A673 (cell line): ENCODE data around the gene MCF2L2. TPM values are rescaled to one million over a fixed set of nuclear protein-coding genes. Genes with fewer than 3 reads are reported as not detected.
A peak's percentile ranks its signal among the peaks of the same experiment; 100 is the strongest.

Source experiments
- BruUV-seq: library from RNA; stranded (reverse); fragments of 400-500 nt; replicated peaks from 2 replicates; lab custom pipeline; 2021; lab: Mats Ljungman, UMichigan
- CTCF ChIA-PET: fragments of 300-600 bp; sonication (Branson Sonifier 250); formaldehyde crosslinking; loops from one replicate; lab custom pipeline; 2022; ENCODE audit warnings: antibody characterized with exemption; lab: Charles Lee
- POLR2A ChIA-PET: fragments of 300-600 bp; sonication (Branson Sonifier 250); formaldehyde crosslinking; loops from one replicate; lab custom pipeline; 2022; ENCODE audit warnings: antibody characterized with exemption; ENCODE audit not compliant: low non-redundant PET; lab: Charles Lee
- DNase-seq: peaks from one replicate; pipeline ENCODE4 v3.0.0-alpha.2; 2015; ENCODE audit warnings: low spot score
- H3K27ac ChIP-seq: fragments of 200-600 bp; sonication (generic); 2 replicates; pipeline ENCODE4 v1.5.1; 2016; ENCODE audit warnings: mixed run types, low read depth, mild to moderate bottlenecking, mixed read lengths, antibody characterized with exemption, low read length; ENCODE audit not compliant: poor library complexity, severe bottlenecking
- H3K27me3 ChIP-seq: fragments of 200-600 bp; sonication (generic); replicated peaks from 2 replicates; pipeline ENCODE4 v1.6.1; 2017; ENCODE audit warnings: mixed run types, low read depth, mild to moderate bottlenecking, mixed read lengths, antibody characterized with exemption, low read length; ENCODE audit not compliant: insufficient read depth, poor library complexity
- H3K36me3 ChIP-seq: fragments of 200-600 bp; sonication (generic); 2 replicates; pipeline ENCODE4 v1.6.1; 2016; ENCODE audit warnings: mixed run types, mild to moderate bottlenecking, mixed read lengths, antibody characterized with exemption, low read length; ENCODE audit not compliant: insufficient read depth, poor library complexity, severe bottlenecking
- H3K4me1 ChIP-seq: fragments of 200-600 bp; sonication (generic); 2 replicates; pipeline ENCODE4 v1.6.1; 2017; ENCODE audit warnings: mixed run types, mild to moderate bottlenecking, mixed read lengths, antibody characterized with exemption, low read length; ENCODE audit not compliant: insufficient read depth, poor library complexity, severe bottlenecking
- H3K4me3 ChIP-seq: fragments of 200-600 bp; sonication (generic); 2 replicates; pipeline ENCODE4 v1.5.1; 2016; ENCODE audit warnings: low read depth, mixed run types, mild to moderate bottlenecking, mixed read lengths, low read length; ENCODE audit not compliant: poor library complexity, severe bottlenecking
- H3K9me3 ChIP-seq: fragments of 200-600 bp; sonication (generic); 2 replicates; pipeline ENCODE4 v1.6.1; 2016; ENCODE audit warnings: mixed run types, low read depth, mild to moderate bottlenecking, mixed read lengths, antibody characterized with exemption, low read length; ENCODE audit not compliant: poor library complexity, severe bottlenecking
- CTCF ChIP-seq: fragments of 300-800, 200-600 bp; sonication (generic); conservative IDR thresholded peaks from 2 replicates; pipeline ENCODE4 v1.5.1; 2017; ENCODE audit warnings: low read depth, mild to moderate bottlenecking, antibody characterized with exemption, low read length, moderate library complexity, mixed read lengths
- EZH2 ChIP-seq: fragments of 200-600 bp; sonication (generic); IDR thresholded peaks from 2 replicates; pipeline ENCODE4 v1.6.1; 2017; ENCODE audit warnings: borderline replicate concordance, low read depth, mild to moderate bottlenecking, mixed read lengths, antibody characterized with exemption, low read length; ENCODE audit not compliant: poor library complexity, severe bottlenecking
- intact Hi-C: fragments of 100-400 bp; cut with micrococcal nuclease; formaldehyde crosslinking; loops from one replicate; pipeline ENCODE4 v1.10.0; 2022; ENCODE audit not compliant: unreplicated experiment
- total RNA-seq: library from RNA; stranded (reverse); gene quantifications from 2 replicates; pipeline ENCODE4 v1.2.3, GENCODE V29; 2021

MCF2L2 gene
- total RNA-seq, 1 experiment from 2014 or later = not detected

DNA sequence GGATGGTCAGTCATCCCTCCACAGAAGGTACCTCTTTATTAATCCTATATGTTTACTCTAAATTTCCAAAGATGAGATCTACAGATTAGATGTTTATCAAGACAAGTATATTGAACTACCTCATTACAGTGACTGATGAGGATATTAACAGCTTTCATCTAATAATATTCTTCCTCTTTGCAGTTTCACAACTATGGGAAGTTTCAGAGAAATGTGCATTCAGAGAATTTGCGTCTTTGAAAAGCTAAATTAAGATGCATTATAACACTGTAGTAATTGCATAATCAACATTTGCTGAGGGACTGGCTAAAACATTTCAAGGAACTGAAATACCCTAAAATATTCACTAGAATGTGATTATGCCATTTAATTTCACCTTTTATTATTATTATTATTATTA lies 46.7 kb downstream of the MCF2L2 start:
- intact Hi-C loops = loop anchor here (1.0 kb wide), 1 partner anchor 197 kb away; no protein-coding TSS in a partner anchor
- Histone ChIP-seq H3K27ac (no peak overlapping the region), H3K27me3 (no peaks in the 10 kb centered on the region), H3K36me3 (no peaks in the 10 kb centered on the region), H3K9me3 (no peaks in the 10 kb centered on the region), H3K4me1 (no peaks in the 10 kb centered on the region), H3K4me3 (no peak overlapping the region)
- BruUV-seq = no TSS peak
- POLR2A ChIA-PET = no interaction called here
- TF ChIP-seq CTCF (no peak), EZH2 (no peak)
- DNase-seq = no peak
- CTCF ChIA-PET = interaction anchor here (0.5 to 2.4 kb wide), 10 partner anchors 71 to 1333 kb away, joined by 3 to 69 read pairs (median 4); partner anchors contain the start of genes B3GNT5 and LAMP3

DNA sequence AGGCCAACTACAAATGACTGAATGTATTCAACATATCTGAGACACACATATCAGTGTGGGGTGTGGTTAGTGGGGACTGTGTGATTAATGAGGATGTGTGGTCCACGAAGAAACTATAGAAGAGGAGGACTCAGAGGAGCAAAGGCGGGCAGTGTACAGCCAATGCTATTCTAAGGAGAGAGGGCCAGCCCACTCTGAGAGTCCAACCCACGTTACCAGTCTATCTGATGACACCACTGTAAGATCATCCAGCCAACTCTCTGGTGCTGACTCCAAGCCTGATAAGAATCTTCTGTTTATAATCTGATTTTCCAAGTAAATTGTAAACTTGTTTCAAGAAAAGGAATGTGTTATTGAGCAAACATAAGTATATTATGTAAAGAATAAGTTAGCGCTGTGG lies 47.2 kb downstream of the MCF2L2 start:
- Histone ChIP-seq H3K4me3 (no peak overlapping the region), H3K9me3 (no peaks in the 10 kb centered on the region), H3K27me3 (no peaks in the 10 kb centered on the region), H3K4me1 (no peaks in the 10 kb centered on the region), H3K36me3 (no peaks in the 10 kb centered on the region), H3K27ac (no peak overlapping the region)
- ChIA-PET CTCF (interaction anchor here (0.6 to 1.2 kb wide), 2 partner anchors 197 to 1334 kb away, joined by 3 read pairs; no protein-coding TSS in a partner anchor), POLR2A (no interaction called here)
- no peak for TF ChIP-seq CTCF
- TF ChIP-seq EZH2 = no peak
- intact Hi-C loops = no loop called here
- DNase-seq = peak; percentile 16
- no TSS peak for BruUV-seq

DNA sequence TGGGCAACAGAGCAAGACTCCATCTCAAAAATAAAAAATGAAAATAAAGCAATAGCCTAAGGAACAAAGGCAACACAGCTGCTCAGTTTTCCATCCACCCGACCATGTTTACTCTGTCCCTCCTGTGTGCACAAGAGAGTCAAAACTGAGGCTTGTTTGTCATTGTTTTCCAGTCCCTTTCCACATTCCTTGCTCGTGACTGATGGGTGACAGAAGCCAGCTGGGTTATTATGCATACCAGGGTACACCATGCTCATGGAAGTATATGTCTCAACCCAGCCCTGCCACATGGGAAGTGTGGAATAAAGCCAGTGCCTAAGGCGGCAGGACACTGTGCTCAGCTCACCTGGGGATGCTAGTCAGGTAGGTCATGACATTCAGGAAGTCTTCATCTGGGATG lies 49.5 kb downstream of the MCF2L2 start:
- no TSS peak for BruUV-seq
- TF ChIP-seq EZH2 (no peak), CTCF (no peak)

More for the DNA sequence above, 49.5 kb downstream of the MCF2L2 start:
- Histone ChIP-seq H3K27me3 (no peaks in the 10 kb centered on the region), H3K4me1 (no peaks in the 10 kb centered on the region), H3K27ac (no peak overlapping the region), H3K9me3 (no peaks in the 10 kb centered on the region), H3K4me3 (no peak overlapping the region), H3K36me3 (no peaks in the 10 kb centered on the region)
- no peak for DNase-seq
- intact Hi-C loops = no loop called here
- ChIA-PET CTCF (interaction anchor here (0.6 kb wide), 1 partner anchor 250 kb away, joined by 3 read pairs; no protein-coding TSS in a partner anchor), POLR2A (no interaction called here)
